ENCODE results near the gene FTMT. TPM values are rescaled to one million over a fixed set of nuclear protein-coding genes. Genes with fewer than 3 reads are reported as not detected.

The FTMT gene
- polyA plus RNA-seq, 1 donor (not counting 4 experiments of a cell fraction or from before 2014, with no cell fraction given) = not detected

GRCh38 chr5:121853850-121854249, 2.2 kb downstream of the FTMT start:
- no peaks in the 10 kb centered on the region for H3K9me3 ChIP-seq (ENCODE audit: control insufficient read depth, low read depth, low read length)
- no peaks in the 10 kb centered on the region for H3K9me1 ChIP-seq (ENCODE audit: control insufficient read depth, extremely low read depth, insufficient read depth, low read length)
- no peak for FAIRE-seq

GRCh38 chr5:121862801-121863200, 11.1 kb downstream of the FTMT start:
- no peaks in the 10 kb centered on the region for H4K20me1 ChIP-seq (ENCODE audit: control insufficient read depth, extremely low read depth, insufficient read depth, low read length)
- no peak overlapping the region for H2AFZ ChIP-seq (ENCODE audit: control insufficient read depth, low read length)
- no peaks in the 10 kb centered on the region for H3K4me1 ChIP-seq (ENCODE audit: control insufficient read depth, extremely low read depth, insufficient read depth, low read length)
- H3K9me1 ChIP-seq (ENCODE audit: control insufficient read depth, extremely low read depth, insufficient read depth, low read length) = no peaks in the 10 kb centered on the region
- H3K4me3 ChIP-seq (ENCODE audit: control insufficient read depth in 2 of 3, extremely low read depth in 1 of 3, insufficient read depth in 2 of 3, low read depth in 1 of 3, low read length in 3 of 3) = no peak overlapping the region
- DNase-seq (ENCODE audit: low read depth, low spot score) = no peak
- no peaks in the 10 kb centered on the region for H3K79me2 ChIP-seq (ENCODE audit: control insufficient read depth, insufficient read depth, low read length)
- H3K9me3 ChIP-seq (ENCODE audit: control insufficient read depth, low read depth, low read length) = no peaks in the 10 kb centered on the region
- no peak overlapping the region for H3K4me2 ChIP-seq (ENCODE audit: control insufficient read depth, extremely low read depth, insufficient read depth, low read depth, low read length)
- TF ChIP-seq EZH2 (IDR thresholded peaks at IDR 0.05; ENCODE audit: low read length) (no peak), CTCF (optimal IDR thresholded peaks at IDR 0.05 in 1 of 3, IDR thresholded peaks at IDR 0.05 in 1 of 3, conservative IDR thresholded peaks at IDR 0.05 in 1 of 3; ENCODE audit: extremely low read depth in 1 of 3, insufficient read depth in 2 of 3, low read length in 3 of 3) (no peak)
- H3K36me3 ChIP-seq (ENCODE audit: control insufficient read depth in 2 of 2, extremely low read depth in 1 of 2, insufficient read depth in 2 of 2, low read length in 2 of 2) = no peaks in the 10 kb centered on the region
- no peak overlapping the region for H3K9ac ChIP-seq (ENCODE audit: control insufficient read depth, extremely low read depth, insufficient read depth, low read length)
- FAIRE-seq = no peak
- H3K27ac ChIP-seq (ENCODE audit: control insufficient read depth, insufficient read depth, low read length) = no peak overlapping the region
- no peaks in the 10 kb centered on the region for H3K27me3 ChIP-seq (ENCODE audit: control insufficient read depth, extremely low read depth, insufficient read depth, low read length)
- dilution Hi-C loops (cut with MboI; ENCODE audit: extremely low pct_ligation_motif_present, low sequenced_read_pairs) = no loop called here

More at GRCh38 chr5:121853850-121854249, 2.2 kb downstream of the FTMT start:
- TF ChIP-seq CTCF (optimal IDR thresholded peaks at IDR 0.05 in 1 of 3, IDR thresholded peaks at IDR 0.05 in 1 of 3, conservative IDR thresholded peaks at IDR 0.05 in 1 of 3; ENCODE audit: extremely low read depth in 1 of 3, insufficient read depth in 2 of 3, low read length in 3 of 3) = no peak
- no peak for TF ChIP-seq EZH2 (IDR thresholded peaks at IDR 0.05; ENCODE audit: low read length)
- dilution Hi-C loops (cut with MboI; ENCODE audit: extremely low pct_ligation_motif_present, low sequenced_read_pairs) = no loop called here
- H4K20me1 ChIP-seq (ENCODE audit: control insufficient read depth, extremely low read depth, insufficient read depth, low read length) = no peaks in the 10 kb centered on the region
- H3K4me3 ChIP-seq (ENCODE audit: control insufficient read depth in 2 of 3, extremely low read depth in 1 of 3, insufficient read depth in 2 of 3, low read depth in 1 of 3, low read length in 3 of 3) = no peak overlapping the region
- H3K36me3 ChIP-seq (ENCODE audit: control insufficient read depth in 2 of 2, extremely low read depth in 1 of 2, insufficient read depth in 2 of 2, low read length in 2 of 2) = no peaks in the 10 kb centered on the region
- no peak overlapping the region for H3K27ac ChIP-seq (ENCODE audit: control insufficient read depth, insufficient read depth, low read length)
- no peaks in the 10 kb centered on the region for H3K79me2 ChIP-seq (ENCODE audit: control insufficient read depth, insufficient read depth, low read length)
- H3K27me3 ChIP-seq (ENCODE audit: control insufficient read depth, extremely low read depth, insufficient read depth, low read length) = no peaks in the 10 kb centered on the region
- H3K4me2 ChIP-seq (ENCODE audit: control insufficient read depth, extremely low read depth, insufficient read depth, low read depth, low read length) = no peak overlapping the region
- H3K4me1 ChIP-seq (ENCODE audit: control insufficient read depth, extremely low read depth, insufficient read depth, low read length) = no peaks in the 10 kb centered on the region
- no peak overlapping the region for H2AFZ ChIP-seq (ENCODE audit: control insufficient read depth, low read length)
- H3K9ac ChIP-seq (ENCODE audit: control insufficient read depth, extremely low read depth, insufficient read depth, low read length) = no peak overlapping the region
- no peak for DNase-seq (ENCODE audit: low read depth, low spot score)

Measured in keratinocyte (primary cell).